Measurements from ENCODE around the gene CAV2. TPM values are rescaled to one million over a fixed set of nuclear protein-coding genes. Genes with fewer than 3 reads are reported as not detected.

CAV2 gene
- total RNA-seq, 6 donors from 2014 or later: 56.6 to 385 (median 183) TPM

DNA sequence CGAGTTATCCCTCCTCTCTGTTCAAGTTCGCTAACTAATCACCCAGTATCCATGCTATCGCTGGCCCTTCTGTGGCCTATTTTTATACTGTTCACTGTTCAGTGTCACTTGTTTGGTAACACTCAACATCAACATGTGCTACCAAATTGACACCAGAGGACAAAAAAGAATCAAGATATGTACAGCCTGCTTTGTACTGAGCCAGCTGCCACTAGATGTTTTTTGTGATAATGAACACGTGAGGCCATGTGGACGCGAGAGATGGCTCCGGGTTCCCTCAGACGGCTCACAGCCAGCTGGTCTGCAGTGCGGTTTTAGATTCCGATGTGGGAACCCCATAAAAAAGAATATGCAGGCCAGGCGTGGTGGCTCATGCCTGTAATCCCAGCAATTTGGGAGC lies 46.5 kb downstream of the CAV2 start:
- H3K27me3 ChIP-seq: no peaks in the 10 kb centered on the region
- H3K27ac ChIP-seq: peak overlapping the region in 3 of 4 donors; percentile 14 to 59 (median 44)
- no peak for DNase-seq
- 71 to 79% methylated on average over 11 of the region's 11 CpGs for WGBS, 2 donors
- H3K9me3 ChIP-seq: no peaks in the 10 kb centered on the region
- peaks cover 10 to 37% (median 25%) of the 10 kb centered on the region in 4 donors for H3K4me1 ChIP-seq
- H3K36me3 ChIP-seq: peaks cover 0 to 31% (median 0%) of the 10 kb centered on the region in 4 donors
- ATAC-seq (ENCODE audit: low FRiP score in 2 of 2): no peak
- no peak for TF ChIP-seq CTCF (IDR thresholded peaks at IDR 0.05)
- no peak for TF ChIP-seq POLR2A (IDR thresholded peaks at IDR 0.05)
- TF ChIP-seq EP300 (IDR thresholded peaks at IDR 0.05): no peak
- TF ChIP-seq POLR2AphosphoS5 (IDR thresholded peaks at IDR 0.05): no peak
- no peak overlapping the region for H3K4me3 ChIP-seq

DNA sequence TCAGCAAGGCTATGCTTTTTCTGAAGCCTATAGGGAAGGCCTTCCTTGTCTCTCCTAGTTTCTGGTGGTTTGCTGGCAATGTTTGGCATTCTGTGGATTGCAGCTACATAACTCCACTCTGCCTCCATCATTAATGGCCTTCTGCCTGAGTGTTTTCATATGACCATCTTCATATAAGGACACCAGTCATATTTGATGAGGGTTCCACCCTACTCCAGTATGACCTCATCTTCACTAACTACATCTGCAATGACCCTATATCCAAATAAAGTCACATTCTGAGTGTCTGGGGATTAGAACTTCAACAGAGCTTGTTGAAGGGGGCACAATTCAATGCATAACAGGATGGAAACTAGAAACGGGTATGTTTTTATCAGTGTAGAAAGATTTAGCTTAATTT lies 47.4 kb downstream of the CAV2 start:
- no peaks in the 10 kb centered on the region for H3K9me3 ChIP-seq
- ATAC-seq (ENCODE audit: low FRiP score in 2 of 2): no peak
- DNase-seq: no peak
- H3K27ac ChIP-seq: no peak overlapping the region
- 73 to 89% methylated on average over 1 of the region's 1 CpG for WGBS, 2 donors
- no peak overlapping the region for H3K4me3 ChIP-seq
- TF ChIP-seq POLR2AphosphoS5 (IDR thresholded peaks at IDR 0.05) (no peak), POLR2A (IDR thresholded peaks at IDR 0.05) (no peak), EP300 (IDR thresholded peaks at IDR 0.05) (no peak), CTCF (IDR thresholded peaks at IDR 0.05) (no peak)
- peaks cover 9 to 31% (median 20%) of the 10 kb centered on the region in 4 donors for H3K4me1 ChIP-seq
- no peaks in the 10 kb centered on the region for H3K27me3 ChIP-seq
- peaks cover 0 to 40% (median 0%) of the 10 kb centered on the region in 4 donors for H3K36me3 ChIP-seq

DNA sequence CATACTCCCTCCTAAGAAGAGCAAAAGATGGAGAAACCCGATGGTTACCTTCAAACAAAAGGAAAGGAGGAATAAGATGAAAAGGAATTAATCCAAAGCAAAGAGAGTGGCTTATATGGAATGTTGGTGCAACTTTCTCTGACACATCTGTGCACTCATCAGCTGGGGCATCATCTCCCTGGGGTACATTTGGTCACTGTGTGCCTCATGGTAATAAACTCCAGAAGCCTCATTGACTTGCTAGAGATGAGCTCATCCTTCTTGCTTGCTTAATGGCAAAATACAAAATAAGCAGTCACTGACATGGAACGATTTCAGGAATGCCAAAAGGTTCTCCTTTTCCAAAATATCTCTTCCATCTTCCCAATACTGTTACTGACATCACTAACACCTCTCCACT lies 47.8 kb downstream of the CAV2 start:
- peaks cover 6 to 27% (median 20%) of the 10 kb centered on the region in 4 donors for H3K4me1 ChIP-seq
- DNase-seq: no peak
- H3K27ac ChIP-seq: no peak overlapping the region
- H3K36me3 ChIP-seq: peaks cover 0 to 44% (median 0%) of the 10 kb centered on the region in 4 donors
- 62 to 65% methylated on average over 2 of the region's 2 CpGs for WGBS, 2 donors
- TF ChIP-seq CTCF (IDR thresholded peaks at IDR 0.05) (no peak), POLR2AphosphoS5 (IDR thresholded peaks at IDR 0.05) (no peak), POLR2A (IDR thresholded peaks at IDR 0.05) (no peak), EP300 (IDR thresholded peaks at IDR 0.05) (no peak)
- H3K4me3 ChIP-seq: no peak overlapping the region
- ATAC-seq (ENCODE audit: low FRiP score in 2 of 2): peak in 1 of 2 donors; percentile 62
- H3K9me3 ChIP-seq: no peaks in the 10 kb centered on the region
- no peaks in the 10 kb centered on the region for H3K27me3 ChIP-seq

DNA sequence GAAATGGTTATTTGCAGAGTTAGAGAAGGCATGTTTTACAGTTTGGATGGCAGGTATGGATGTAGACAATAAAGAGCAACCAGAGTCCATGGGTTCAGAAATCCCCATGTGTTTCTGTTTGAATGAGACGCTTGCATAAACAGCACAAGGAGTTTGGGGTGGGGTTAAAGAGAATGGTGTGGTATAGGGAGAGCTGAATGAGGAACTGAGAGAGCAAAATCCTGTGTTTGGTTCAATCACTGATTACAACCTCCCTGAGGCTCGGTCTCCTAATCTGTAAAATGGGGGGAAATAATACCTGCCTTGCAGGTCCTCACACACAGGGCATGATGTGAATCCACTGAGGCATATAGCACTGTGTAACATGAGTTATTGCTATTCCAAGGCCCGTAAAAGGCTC lies 49.0 kb downstream of the CAV2 start:
- TF ChIP-seq CTCF (IDR thresholded peaks at IDR 0.05) (no peak), EP300 (IDR thresholded peaks at IDR 0.05) (no peak), POLR2A (IDR thresholded peaks at IDR 0.05) (no peak), POLR2AphosphoS5 (IDR thresholded peaks at IDR 0.05) (no peak)
- Histone ChIP-seq H3K4me1 (peaks cover 9 to 33% (median 15%) of the 10 kb centered on the region in 4 donors), H3K27ac (peak overlapping the region in 1 of 4 donors; percentile 19), H3K4me3 (no peak overlapping the region), H3K9me3 (no peaks in the 10 kb centered on the region), H3K36me3 (peaks cover 0 to 46% (median 0%) of the 10 kb centered on the region in 4 donors), H3K27me3 (no peaks in the 10 kb centered on the region)
- ATAC-seq (ENCODE audit: low FRiP score in 2 of 2) (no peak), DNase-seq (no peak)
- WGBS, 2 donors: 67 to 79% methylated on average over 3 of the region's 3 CpGs

- no peak for DNase-seq
- no peak for ATAC-seq (ENCODE audit: low FRiP score in 2 of 2)
- H3K36me3 ChIP-seq: peaks cover 0 to 44% (median 0%) of the 10 kb centered on the region in 4 donors
- peak overlapping the region in 2 of 4 donors; percentile 10 to 20 for H3K27ac ChIP-seq
- H3K9me3 ChIP-seq: no peaks in the 10 kb centered on the region
- H3K4me3 ChIP-seq: no peak overlapping the region
- peaks cover 12 to 33% (median 23%) of the 10 kb centered on the region in 4 donors for H3K4me1 ChIP-seq
- TF ChIP-seq CTCF (IDR thresholded peaks at IDR 0.05): no peak
- no peak for TF ChIP-seq EP300 (IDR thresholded peaks at IDR 0.05)
- no peaks in the 10 kb centered on the region for H3K27me3 ChIP-seq
Measured at GRCh38 chr7:116549370-116549769, 49.8 kb downstream of the CAV2 start.

Measured in upper lobe of left lung (tissue), 6 donors.